CD4-positive, alpha-beta T cell treated with Interleukin-15 for 4 hours (primary cell): ENCODE data around the gene IER5L.

Experiments
- DNase-seq: peaks from one replicate; pipeline ENCODE4 v3.0.0-alpha.2; 2020; ENCODE audit warnings: low spot score

IER5L gene

DNA sequence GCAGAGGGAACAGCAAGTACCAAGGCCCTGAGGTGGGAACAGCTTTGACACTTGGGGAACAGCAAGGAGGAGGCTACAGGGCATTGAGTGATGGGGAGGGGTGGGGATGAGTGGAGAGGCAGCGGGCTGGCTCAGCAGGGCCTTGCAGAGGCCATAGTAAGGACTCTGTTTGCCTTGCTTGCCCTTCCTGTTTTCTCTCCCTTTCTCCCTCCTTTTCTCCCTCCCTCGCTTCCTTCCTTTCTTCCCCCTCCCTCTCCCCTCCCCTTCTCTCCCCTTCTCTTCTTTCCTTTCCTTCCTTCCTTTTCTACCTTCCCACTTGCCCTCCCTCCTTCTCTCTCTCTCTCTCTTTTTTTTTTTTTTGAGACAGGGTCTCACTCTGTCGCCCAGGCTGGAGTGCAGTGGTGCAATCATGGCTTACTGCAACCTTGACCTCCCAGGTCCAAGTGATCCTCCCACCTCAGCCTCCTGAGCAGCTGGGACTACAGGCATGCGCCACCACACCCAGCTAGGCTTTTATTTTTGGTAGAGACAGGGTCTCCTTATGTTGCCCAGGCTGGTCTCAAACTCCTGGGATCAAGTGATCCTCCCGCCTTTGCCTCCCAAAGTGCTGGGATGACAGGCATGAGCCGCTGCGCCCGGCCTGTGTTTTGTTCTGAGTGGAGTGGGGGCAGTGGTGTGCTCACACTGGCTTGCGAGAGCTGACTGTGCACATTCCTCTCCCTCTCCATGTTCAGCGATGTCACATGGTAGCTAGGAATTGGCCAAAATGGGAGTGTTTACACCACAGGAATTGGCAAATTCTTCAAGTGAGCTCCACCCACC is 17.1 kb downstream of the IER5L start:
- no peak for DNase-seq

DNA sequence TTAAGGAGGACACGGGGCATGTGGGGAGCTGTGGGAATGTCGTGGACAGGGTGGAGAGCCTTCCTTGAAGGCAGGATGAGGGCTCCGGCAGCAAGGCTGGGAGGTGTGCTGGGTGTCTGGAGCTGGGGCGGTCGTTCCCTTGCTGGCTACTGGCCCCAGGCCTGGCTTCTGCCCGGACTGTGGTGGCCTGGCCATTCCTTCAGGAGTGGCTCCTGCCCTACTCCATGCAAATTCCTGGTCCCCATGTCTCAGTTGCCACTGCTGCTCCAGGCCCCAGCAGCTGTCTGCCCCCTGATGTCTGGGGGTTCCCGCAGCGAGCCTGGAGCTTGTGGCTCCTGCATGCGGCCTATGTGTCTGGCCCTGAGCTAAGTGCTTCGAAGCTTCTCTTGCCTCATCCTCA is 21.9 kb downstream of the IER5L start:
- DNase-seq, result no peak

DNA sequence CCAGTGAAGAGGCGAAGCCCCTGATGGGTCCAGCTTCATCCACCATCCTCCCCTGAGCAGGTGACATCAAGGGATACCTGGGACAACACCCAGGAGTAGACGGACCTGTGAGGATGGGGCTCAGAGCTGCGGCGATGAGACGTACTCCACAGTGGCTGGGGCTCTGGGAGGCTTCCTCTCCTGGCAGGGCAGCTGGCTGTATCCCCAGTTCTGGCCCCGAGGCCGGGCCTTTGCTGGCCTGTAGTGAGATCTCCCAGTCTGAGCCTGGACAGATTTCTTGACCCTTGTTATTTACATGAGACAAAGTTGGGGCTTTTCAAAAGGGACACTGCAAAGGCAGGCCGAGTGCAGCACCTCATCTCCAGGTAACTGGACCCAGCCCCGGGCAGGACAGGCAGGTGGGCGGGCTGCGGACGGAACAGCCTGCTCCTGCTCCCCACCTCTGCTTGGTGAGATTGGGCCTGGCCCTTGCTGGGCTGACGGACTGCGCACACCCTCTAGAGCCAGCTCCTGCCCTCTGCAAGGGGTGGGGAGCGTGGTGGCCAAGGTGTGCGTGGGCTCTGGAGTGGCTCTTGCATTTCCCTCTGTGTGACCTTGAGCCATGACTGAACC is 23.1 kb downstream of the IER5L start:
- no peak for DNase-seq

DNA sequence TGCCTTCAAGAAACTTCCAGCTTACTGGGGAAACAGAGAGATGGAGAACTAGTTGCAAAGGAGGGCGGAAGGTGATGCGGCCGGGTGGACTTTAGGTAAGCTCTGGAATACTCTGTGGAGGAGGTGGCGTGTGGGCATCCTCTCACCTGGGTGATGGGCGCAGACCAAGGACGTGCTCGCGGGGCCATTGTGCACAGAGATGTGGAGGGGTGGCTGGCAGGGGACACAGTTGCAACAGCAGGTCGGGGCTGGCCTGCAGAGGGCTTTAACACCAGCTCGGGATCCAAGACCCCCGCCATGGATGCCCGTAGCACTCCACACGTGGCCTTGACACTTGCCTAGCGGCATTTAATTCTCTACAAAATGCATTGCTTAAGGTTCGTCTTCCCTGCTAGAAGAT is 26.6 kb downstream of the IER5L start:
- no peak for DNase-seq

DNA sequence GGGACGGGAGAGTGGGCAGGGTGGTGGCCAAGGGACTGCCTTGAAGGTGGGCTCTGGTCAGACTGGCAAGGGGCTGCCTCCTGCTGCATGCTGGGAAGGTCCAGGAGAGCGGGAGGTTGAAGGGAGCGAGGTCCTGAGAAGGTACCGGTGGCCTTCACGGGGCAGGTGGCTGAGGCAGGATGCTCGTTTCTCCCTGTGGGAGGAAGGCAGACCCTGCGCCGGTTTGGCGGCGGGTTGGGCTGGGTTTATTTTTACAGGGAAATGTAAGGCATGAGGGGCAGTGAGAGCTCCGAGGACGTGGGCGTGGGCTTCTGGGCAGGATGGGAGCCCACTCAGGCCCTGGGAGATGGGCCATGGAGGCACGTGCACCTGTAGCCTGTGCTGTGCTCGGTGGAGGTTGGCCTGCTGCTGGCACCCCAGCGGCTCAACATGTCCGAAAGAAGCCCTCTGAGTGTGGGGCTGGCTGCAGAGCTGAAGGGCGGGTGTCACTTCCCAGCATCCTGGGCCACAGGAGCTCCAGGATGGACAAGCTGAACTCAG is 27.3 kb downstream of the IER5L start:
- no peak for DNase-seq

DNA sequence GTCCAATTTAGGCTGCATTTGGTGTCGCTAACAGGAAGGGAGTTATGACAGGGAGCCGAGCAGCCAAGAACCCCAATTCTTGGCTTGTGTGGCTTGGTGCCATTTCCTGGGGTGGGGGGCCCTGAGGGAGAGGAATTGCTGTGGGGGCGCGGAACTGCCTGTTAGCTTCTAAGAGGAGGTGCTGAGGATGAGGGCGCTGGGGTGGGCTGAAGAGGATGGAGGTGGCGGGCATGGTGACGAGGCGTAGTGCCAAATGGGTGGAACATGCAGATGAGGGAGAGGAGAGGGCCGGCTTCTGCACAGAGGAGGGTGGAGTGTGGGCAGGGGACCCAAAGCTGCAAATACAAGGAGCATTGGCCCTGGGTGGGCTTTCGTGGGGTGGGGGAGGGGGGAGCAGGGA is 27.9 kb downstream of the IER5L start:
- no peak for DNase-seq

DNA sequence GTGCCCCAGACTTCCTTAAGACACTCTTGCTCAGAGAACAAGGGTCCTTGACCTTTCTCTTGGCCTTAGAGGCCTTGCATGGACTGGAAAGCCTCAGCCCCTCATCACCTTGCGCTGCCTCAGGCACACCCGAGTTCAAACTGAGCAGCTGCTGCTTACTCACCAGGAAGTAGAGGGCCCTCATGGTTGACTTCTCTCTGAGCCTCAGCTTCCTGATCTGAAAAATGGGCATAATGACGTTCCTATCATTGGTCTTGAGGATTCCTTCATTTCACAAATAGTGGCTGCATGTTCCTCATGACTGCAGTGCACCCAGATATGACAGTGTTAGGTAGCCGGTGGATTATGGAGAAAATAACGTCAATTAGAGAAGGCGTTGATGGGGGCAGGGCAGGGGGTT is 28.6 kb downstream of the IER5L start:
- DNase-seq, result no peak

DNA sequence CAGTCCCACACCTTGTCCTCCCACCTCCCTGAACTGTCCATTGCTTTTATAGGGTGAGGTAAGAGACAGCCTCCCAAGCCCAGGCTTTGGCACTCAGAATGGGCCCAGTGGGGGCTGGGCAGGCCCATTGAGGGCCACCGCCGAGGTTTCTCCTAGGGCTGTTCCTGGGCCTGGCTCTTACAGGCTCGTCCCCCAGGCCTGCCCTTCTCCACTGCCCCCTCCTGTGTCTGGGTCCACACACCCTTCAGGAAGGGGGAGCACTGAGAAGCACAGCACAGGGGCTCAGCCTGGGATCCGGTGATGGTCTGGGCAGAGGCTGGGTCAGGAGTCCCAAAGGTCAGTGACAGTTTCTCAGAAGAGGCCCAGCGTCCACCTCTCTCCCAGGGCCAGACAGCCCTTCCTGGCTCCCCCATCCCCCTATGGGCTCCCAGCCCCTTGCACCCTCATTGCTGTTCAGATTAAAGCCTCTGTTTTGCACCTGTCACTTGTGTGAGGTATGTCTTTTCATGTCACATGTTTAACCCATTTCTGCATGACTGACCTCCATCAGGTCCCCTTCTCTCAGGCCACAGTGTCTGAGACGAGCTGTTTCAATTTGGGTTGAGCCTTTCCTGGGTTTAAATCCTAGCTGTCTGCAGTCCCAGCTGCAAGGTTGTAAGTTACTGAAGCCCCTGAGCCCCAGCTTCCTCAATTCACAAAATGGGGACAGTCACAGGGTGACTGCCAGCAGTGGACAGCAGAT is 29.4 kb downstream of the IER5L start:
- no peak for DNase-seq

DNA sequence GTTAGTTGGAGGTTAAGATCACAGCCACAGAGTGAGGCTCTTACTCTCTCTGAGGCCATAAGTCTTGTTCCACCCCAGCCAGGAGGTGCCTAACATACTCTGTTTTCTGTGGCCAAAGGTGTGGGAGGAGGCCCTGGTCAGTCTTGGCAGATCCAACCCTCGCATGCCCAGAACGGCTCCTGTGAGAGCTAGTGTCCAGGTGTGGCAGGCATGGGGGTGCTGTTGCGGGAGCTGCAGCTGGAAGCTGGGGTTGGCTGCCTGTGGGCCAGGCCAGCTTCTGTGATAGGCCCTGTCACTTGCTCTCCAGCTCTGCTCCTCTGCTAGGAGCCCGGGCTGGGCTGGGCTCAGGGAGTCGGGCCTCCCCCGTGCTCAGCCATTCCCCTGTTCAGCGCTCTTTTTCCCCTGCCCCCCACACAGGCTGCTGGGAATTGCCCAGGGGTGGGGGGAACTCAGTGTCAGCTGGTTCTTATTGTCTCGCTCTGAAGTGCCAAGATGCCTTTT is 31.6 kb downstream of the IER5L start:
- no peak for DNase-seq

DNA sequence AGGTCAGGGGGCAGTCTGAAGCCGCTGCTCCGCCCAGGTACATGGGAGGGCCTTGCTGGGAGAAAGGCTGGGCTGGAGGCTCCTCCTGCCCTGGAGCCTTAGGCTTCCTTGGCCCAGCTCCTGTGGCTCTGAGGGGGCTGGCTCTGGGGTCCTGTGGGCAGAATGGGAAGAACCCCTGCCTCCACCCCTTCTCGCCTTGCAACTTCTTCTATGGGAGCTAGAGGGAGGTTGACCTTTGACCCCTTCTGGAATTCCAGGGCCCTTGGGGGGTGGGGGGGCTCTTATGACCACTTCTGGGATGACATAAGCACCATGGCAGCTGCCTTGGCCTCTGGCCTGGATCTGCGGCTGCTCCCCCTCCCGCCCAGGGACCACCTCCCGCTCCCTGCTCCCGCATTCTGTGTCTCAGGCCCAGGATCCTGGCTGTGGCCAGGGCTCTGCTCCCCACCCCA is 32.2 kb downstream of the IER5L start:
- no peak for DNase-seq

DNA sequence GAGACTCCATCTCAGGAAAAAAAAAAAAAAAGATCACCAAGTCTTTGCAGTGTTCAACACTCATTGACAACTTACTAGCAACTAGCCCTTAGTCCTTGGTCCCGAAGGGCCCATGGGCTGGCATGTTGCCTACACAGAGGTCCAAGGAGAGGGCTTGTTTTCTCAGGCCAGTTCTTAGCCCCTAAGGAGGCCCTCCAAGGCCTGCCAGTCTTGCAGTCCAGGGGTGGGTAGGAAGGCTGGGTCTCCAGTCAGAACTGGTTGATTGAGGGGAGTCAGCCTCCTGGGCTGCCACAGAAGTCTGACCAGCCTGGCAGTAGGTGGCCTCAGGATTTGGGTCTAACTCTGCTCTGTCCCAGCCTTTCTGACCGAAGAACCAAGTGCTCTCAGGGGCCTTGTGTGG is 32.7 kb downstream of the IER5L start:
- DNase-seq, result no peak

DNA sequence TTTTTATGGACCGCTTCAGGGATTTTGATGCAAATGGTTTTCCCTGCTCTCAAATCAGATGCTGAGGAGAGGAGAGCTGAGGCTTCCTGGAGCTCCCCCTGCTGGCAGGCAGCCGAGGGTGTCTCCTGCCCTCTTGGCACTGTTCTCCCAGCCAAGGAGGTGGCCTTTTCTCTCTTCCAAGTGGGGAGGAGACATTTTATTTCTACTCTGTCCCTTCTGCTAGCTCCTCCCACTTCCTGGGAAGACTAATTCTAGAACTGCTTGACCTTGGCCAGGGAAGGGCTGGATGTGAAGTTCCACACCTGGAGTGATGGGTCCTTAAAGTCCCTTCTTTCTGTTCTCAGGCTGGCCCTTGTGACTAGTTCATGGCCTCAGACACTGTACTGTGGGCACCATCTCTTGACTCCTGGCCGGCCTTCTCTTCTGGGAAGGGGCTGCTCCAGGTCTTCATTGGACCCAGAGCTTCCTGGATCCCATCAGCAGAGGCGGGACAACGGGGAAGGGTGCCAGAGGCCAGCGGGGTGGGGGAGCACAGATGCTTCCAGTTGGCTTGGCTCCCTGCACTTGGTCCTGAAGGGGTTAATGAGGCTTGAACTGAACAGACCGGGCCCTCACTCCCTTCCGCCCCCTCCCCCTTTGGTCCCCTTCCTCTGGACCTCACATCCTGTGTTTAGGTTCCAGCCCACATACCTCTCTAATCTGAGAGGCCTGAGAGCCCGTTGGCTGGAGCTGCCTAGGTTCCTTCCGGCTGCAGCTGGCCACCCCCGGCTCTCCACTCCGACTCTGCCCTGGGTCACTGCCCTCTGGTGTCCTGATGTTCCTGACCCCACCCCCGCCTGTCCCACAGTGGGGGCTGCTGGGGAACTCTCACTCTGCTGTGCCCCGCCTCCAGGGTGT is 34.8 kb downstream of the IER5L start:
- peak; percentile 76 for DNase-seq

DNA sequence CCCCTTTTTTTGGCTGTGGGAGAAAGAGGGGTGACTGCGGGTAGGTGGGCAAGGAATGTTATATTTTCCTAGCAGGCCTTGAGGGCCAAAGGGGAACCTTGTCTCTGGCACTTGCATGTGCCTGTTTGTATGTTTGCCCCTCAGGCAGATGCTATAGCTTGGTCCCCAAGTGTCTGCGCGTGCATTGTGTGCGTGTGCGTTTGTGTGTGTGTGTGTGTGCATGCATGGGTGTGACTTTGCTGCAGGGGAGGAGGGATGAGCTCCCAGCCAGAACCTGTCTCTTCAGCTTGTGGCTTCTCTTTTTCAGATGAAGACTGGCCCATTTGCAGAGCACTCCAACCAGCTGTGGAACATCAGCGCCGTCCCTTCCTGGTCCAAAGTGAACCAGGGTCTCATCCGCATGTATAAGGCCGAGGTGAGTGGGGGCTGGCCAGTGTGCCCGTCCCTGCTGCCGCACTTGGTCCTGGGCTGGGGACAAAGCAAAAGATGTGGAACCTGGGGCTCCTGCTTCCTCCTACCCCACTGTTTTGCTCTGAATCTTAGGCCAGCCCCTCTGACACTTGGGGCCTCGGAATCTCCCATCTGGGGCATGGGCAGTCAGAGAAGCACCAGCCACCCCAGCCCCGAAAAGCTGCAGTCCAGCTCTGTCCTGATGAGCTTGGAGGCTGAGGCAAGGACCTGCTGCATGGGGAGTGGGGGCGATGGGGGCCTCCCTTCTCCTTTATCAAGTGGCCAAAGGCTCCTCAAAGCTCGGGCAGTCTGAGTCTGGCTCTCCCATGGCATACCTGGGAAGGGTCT is 35.7 kb downstream of the IER5L start:
- no peak for DNase-seq

DNA sequence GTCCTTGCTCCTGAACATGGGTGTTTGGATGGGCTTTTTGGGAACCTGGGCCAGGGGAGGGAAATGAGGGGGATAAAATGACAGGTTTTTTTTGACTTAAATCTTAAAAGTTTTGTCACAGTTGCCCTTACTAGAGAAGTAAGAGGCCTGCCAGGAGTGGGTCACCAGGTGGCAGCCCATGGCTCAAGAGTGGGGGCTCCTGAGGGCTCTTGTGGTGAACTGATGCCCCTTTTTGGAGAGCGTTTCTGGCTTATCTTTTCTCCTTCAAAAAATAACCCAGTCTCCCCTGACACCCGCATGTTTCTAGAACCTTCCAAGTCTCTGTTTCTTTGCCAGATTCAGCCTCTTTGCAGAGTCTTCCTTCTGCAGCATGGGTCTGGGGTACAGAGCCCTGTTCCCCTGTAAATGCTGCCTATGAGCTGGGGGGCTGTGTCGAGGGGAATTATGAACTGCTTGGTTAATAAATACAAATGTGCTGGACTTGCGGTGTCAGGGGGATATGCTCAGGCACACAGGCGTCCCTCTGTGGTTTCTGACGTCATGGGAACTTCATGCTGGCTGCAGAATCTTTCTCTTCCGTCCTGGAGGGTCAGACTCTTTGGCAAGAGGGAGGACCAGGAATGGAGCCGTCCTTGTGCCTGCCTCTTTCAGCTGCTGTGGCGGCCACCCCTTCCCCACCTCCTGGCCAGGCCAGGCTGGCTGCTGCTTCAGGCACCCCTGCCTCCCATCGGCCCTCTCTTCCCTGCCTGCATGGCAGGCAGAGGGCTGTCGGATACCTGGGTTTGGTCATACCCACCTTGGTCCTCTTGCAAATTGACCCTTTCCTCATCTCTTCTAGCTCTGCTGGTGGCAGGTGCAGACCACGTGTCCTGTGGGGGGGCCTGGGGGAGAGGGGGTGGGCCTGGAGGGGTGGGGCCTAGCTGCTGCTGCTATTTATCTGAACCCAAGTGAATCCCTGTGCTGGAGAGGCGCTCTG is 36.7 kb downstream of the IER5L start:
- DNase-seq, result peak; percentile 7

DNA sequence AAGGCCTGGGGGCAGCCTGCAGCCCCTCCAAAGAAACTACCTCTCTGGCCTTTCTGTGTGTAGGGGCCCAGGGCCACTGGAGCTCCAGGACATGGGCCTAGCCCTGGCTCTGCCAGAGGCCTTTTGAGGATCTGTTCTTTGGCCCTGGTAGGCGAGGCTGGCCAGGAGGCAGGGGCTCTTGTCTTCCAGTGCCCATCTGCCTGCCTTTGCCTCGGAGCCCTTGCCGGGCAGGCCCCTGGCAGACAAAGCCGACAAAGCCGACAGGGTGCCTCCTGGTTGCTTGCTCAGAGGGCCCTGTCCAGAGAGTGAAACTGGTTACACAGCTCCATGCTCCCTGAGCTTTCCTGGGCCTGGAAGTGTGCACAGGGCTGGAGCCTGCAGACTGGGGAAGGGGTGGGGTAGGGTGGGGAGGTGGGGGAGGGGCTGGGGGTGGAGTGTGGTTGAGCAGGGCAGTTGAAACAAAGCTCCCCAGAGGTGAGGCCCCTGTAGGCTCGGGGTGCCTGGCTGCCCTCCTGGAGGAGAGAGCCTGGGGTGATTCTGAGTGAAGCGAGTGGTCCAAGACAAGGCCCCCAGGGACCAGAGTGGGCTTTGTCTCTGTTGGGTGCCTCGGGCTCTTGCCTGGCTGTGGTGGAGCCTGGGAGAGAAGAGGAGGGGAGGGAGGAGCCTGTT is 37.5 kb downstream of the IER5L start:
- DNase-seq, result peak; percentile 13

DNA sequence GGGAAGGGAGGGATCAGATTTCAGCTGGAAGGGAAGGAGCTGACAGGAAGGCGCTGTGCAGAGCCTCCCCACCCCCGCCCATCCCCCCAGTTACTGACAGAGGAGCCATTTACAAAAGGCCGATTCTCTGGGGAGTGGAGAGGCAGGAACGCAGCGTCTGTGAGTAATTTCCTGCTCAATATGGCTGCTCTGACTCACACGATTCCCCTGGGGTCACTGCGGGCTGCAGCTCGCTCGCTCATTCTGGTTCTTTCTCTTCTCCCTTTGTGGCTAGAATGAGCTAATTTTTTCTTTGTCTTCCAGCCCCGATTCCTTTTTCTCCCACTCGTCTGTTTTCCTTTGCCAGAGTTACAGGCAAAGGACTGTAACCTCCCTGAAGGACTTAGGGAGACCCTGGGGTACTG is 38.1 kb downstream of the IER5L start:
- DNase-seq, result peak; percentile 89

DNA sequence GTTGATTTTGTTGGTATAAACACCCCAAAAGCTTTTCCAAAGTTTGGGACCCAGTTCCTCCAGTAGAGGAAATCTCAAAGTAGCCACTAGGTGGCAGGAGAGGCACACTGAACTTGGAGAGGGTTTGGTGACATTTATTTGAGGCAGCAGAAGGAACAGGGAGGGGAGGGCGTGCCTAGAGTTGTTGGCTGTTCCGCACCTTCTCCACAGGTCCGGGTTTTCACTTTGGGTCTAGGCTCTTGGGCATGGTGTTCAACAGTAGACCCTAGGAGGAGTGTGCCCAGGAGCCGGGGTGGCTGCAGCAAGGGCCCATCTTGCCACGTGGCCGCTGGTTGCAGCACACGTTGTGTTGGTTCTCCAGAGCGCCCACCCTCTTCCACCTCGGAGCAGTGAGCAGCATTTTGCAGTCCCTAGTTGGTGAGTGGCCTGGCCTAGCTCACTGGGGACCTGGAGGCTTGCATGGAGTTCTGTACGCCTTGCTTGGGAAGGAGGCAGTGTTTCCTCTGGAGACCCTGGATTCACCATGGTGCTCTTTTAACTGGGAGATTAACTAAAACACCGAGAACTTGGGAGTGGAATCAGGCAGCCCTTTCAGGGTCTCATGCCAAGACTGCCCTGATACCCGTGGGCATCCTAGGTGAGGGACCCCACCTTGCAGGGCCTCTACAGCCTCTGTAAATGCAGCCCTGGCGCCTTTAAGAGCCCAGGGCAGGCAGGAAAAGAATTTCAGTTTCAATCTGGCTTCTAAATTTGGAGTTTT is 38.6 kb downstream of the IER5L start:
- DNase-seq, result peak; percentile 85
